Activated naive CD8-positive, alpha-beta T cell treated with anti-CD3 and anti-CD28 coated beads for 36 hours (primary cell): ENCODE results near the gene ACSS1. TPM values are rescaled to one million over a fixed set of nuclear protein-coding genes. Genes with fewer than 3 reads are reported as not detected.
A peak's percentile ranks its signal among the peaks of the same experiment; 100 is the strongest.

Experiments
- DNase-seq: peaks from one replicate; pipeline ENCODE4 v3.0.0; 2021
- H3K27ac Mint-ChIP-seq: one replicate; pipeline ENCODE4 v1.8.0; 2022; ENCODE audit warnings: mild to moderate bottlenecking, moderate library complexity, mixed read lengths
- H3K27me3 Mint-ChIP-seq: one replicate; pipeline ENCODE4 v1.8.0; 2022; ENCODE audit warnings: mild to moderate bottlenecking, mixed read lengths
- H3K36me3 Mint-ChIP-seq: one replicate; pipeline ENCODE4 v1.8.0; 2021; ENCODE audit warnings: mild to moderate bottlenecking, mixed read lengths
- H3K4me1 Mint-ChIP-seq: one replicate; pipeline ENCODE4 v1.8.0; 2021; ENCODE audit warnings: mixed read lengths
- H3K4me3 Mint-ChIP-seq: one replicate; pipeline ENCODE4 v1.8.0; 2022; ENCODE audit warnings: mild to moderate bottlenecking, moderate library complexity, mixed read lengths
- H3K9me3 Mint-ChIP-seq: one replicate; pipeline ENCODE4 v1.8.0; 2022; ENCODE audit warnings: mixed read lengths
- total RNA-seq, 2 experiments: library from RNA; stranded (reverse); gene quantifications; one replicate each; pipeline ENCODE4 v1.2.3, GENCODE V29; 2021

ACSS1 gene
- total RNA-seq, 2 experiments from 2014 or later: 14.3 to 14.5 TPM

DNA sequence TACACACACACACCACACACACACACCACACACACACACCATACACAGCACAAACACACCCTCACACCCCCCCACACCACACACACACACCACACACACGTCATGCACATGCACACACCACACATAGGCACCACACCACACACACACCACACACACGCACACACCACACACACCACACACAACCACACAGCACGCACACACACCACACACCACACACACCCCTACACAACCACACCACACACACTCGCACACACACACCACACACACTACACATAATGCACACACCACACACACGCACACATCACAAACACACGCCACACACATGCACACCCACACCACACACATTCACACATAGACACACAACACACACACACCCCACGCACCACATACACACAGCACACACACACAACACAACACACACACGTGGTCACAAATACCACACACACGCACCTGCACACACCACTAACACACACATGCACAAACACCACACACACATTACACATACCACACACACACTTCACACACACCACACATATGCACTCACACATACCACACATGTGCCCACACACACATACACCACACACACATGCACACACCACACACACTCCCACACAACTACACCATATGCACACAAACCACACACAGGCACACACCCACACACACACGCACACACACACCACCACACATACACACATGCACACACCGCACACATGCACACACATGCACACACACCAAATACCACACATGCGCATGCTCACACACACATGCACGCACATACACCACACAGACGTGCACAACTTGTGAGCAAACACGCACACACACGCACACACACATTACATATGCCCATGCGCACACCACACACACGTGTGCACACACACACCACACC lies 9.4 kb upstream of the ACSS1 start:
- H3K36me3 Mint-ChIP-seq: no peaks in the 10 kb centered on the region
- peaks cover 2% of the 10 kb centered on the region for H3K4me1 Mint-ChIP-seq
- H3K9me3 Mint-ChIP-seq: no peaks in the 10 kb centered on the region
- H3K27me3 Mint-ChIP-seq: peaks cover 36% of the 10 kb centered on the region
- no peak overlapping the region for H3K4me3 Mint-ChIP-seq
- DNase-seq: no peak
- H3K27ac Mint-ChIP-seq: no peak overlapping the region

GRCh38 chr20:25066386-25066785 lies 8.4 kb upstream of the ACSS1 start:
- no peaks in the 10 kb centered on the region for H3K36me3 Mint-ChIP-seq
- H3K27me3 Mint-ChIP-seq: peaks cover 28% of the 10 kb centered on the region
- H3K27ac Mint-ChIP-seq: no peak overlapping the region
- no peaks in the 10 kb centered on the region for H3K9me3 Mint-ChIP-seq
- H3K4me1 Mint-ChIP-seq: peaks cover 2% of the 10 kb centered on the region
- H3K4me3 Mint-ChIP-seq: no peak overlapping the region
- DNase-seq: no peak

DNA sequence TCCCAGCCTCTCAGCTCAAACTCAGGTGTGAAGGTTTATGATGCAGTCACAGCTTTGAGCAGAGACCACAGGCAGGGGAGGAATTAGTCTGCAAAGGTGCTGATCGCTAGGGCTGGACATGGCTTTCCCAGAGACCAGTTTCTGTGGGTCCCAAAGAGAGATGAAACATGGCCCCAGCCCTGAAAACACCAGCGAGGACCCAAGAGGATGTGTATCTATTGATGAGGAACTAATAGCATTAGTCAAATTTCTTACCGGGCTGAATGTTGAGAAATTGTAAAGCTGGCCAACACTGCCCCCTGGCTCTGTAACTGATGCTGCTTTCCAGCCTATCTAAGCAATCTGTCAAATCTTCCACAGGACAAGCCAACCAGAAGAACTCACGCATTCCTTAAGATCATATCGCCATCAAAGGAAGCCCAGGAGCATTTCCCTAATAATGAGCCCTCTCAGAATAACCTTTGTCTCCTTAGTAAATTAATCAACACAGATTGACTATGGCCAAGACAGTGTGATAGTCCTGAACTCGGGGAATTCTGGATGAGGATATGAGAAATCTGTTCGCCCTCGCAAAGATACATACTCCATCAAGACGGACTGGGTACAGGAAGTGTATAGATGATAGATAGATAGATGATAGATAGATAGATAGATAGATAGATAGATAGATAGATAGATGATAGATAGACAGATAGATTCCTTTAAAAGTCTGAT lies 7.8 kb upstream of the ACSS1 start:
- Mint-ChIP-seq H3K36me3 (no peaks in the 10 kb centered on the region), H3K4me1 (peaks cover 2% of the 10 kb centered on the region), H3K4me3 (no peak overlapping the region), H3K27ac (no peak overlapping the region), H3K9me3 (no peaks in the 10 kb centered on the region), H3K27me3 (peaks cover 24% of the 10 kb centered on the region)
- DNase-seq: no peak

DNA sequence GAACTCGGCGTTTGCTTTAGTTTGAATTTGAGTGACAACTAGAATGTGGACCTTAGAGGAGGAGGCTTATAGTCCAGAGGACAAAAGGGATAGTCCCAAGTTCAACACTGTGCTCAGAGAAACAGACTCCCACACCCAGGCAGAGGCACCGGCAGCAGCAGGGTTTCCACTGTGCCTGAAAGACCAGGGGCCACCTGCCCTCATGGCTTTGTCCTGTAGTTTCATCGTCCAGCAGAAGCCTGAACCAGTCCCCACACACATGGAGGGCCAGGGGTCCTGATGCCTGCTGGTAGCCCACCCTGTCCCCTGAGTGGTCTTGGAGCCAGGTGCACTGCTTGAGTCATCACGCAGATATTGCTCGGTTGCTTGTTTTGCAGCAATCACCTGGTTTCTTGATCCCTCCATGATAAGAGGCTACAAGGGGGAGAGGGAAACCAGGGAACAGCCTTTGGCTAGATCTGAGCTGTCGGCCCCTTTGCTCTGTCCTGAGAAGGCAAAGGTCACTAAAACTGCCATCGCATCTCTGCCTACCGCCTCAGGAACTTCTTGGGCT lies 7.2 kb upstream of the ACSS1 start:
- no peak for DNase-seq
- peaks cover 7% of the 10 kb centered on the region for H3K4me1 Mint-ChIP-seq
- H3K4me3 Mint-ChIP-seq: no peak overlapping the region
- peaks cover 19% of the 10 kb centered on the region for H3K27me3 Mint-ChIP-seq
- H3K27ac Mint-ChIP-seq: no peak overlapping the region
- no peaks in the 10 kb centered on the region for H3K9me3 Mint-ChIP-seq
- no peaks in the 10 kb centered on the region for H3K36me3 Mint-ChIP-seq

DNA sequence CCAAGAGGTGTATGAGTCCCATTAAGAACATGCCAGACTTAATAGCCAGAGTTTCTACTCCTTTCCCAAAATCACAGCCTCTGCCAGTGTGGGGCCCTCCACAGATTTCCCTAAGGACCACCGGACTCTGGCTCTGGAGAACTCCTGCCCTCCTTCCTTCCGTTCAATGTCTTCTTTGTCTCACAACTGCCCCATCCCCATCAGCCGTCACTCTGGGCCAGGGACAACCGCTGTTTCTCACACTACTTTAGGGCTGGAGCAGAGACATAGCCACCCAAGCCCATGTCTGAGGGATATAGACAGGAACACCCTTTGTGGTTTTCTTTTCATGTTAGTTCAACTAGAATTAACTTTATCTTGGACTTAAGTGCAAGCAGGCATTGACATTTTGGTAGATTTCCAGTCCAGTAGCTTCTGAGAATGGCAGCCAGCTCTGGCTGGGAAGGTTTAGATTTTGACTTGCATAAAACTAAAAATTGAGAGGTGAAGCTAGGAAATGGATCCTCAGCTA lies 6.7 kb upstream of the ACSS1 start:
- DNase-seq: no peak
- Mint-ChIP-seq H3K36me3 (no peaks in the 10 kb centered on the region), H3K27ac (no peak overlapping the region), H3K4me1 (peaks cover 7% of the 10 kb centered on the region), H3K9me3 (no peaks in the 10 kb centered on the region), H3K4me3 (no peak overlapping the region), H3K27me3 (peaks cover 15% of the 10 kb centered on the region)

- H3K4me3 Mint-ChIP-seq: no peak overlapping the region
- no peaks in the 10 kb centered on the region for H3K9me3 Mint-ChIP-seq
- peaks cover 11% of the 10 kb centered on the region for H3K4me1 Mint-ChIP-seq
- no peak for DNase-seq
- H3K27me3 Mint-ChIP-seq: peaks cover 8% of the 10 kb centered on the region
- H3K27ac Mint-ChIP-seq: no peak overlapping the region
- H3K36me3 Mint-ChIP-seq: no peaks in the 10 kb centered on the region
Observed at GRCh38 chr20:25063981-25064380, 6.0 kb upstream of the ACSS1 start.

GRCh38 chr20:25063546-25063945 lies 5.6 kb upstream of the ACSS1 start:
- Mint-ChIP-seq H3K4me1 (peaks cover 14% of the 10 kb centered on the region), H3K36me3 (no peaks in the 10 kb centered on the region), H3K27me3 (peaks cover 8% of the 10 kb centered on the region)

DNA sequence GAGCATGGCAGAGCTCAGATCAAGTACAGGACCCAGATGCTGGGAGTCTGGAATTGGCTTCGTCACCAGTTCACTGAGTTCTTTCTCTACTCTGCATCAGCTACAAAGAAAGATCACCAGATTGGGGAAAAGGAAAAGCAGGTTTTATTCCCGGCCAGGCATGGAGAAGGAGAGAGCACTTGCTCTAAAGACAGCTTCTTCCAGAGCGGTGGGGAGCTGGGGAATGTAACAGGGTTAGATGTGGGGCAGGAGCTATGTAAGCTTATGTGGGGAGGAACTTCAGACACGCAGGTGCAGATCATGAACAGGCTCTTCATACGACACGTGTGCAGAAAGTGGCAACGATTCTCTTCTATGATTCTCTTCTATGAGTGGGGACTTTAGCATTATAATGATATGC lies 4.9 kb upstream of the ACSS1 start:
- H3K9me3 Mint-ChIP-seq: no peaks in the 10 kb centered on the region
- no peak for DNase-seq
- no peak overlapping the region for H3K4me3 Mint-ChIP-seq
- no peaks in the 10 kb centered on the region for H3K36me3 Mint-ChIP-seq
- H3K4me1 Mint-ChIP-seq: peaks cover 14% of the 10 kb centered on the region
- peaks cover 8% of the 10 kb centered on the region for H3K27me3 Mint-ChIP-seq
- H3K27ac Mint-ChIP-seq: no peak overlapping the region

More at GRCh38 chr20:25063546-25063945, 5.6 kb upstream of the ACSS1 start:
- H3K4me3 Mint-ChIP-seq: no peak overlapping the region
- no peak for DNase-seq
- H3K9me3 Mint-ChIP-seq: no peaks in the 10 kb centered on the region
- H3K27ac Mint-ChIP-seq: no peak overlapping the region

DNA sequence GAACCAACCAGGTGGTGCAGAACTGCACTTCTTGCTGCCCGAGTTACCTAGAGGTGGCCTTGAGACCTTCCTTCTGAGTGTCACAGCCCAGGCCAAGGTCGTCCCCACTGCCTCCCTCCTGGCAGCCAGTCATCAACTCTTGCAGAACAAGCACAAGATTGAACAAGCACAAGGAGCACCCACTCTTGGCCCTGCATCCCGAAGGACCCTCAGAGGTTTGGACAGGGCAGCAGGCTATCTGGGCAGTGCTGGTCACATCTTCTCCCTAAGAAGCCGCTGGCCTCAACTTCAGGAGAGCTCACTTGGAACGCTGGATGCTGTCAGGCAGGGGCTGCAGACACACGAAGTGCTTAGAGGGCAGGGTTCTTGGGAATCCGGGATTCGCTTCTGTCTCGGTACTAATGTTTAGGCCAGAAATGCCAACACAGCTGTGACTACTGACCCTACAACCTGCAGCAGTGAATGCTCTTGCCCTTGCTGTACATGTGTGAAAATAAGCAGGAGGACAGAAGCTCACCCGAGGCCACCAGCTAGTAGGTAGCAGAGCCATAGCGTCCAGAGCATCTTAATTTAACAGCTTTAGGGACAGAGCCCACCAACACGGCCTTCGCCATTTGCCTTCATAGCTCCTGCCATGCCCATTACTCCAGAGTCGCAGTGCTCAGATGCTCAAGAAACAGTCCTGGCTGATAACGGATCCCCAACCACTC lies 4.0 kb upstream of the ACSS1 start:
- Mint-ChIP-seq H3K4me3 (no peak overlapping the region), H3K9me3 (no peaks in the 10 kb centered on the region), H3K27me3 (peaks cover 8% of the 10 kb centered on the region), H3K4me1 (peaks cover 14% of the 10 kb centered on the region), H3K36me3 (no peaks in the 10 kb centered on the region), H3K27ac (no peak overlapping the region)
- no peak for DNase-seq

- Mint-ChIP-seq H3K27me3 (peaks cover 5% of the 10 kb centered on the region), H3K9me3 (no peaks in the 10 kb centered on the region), H3K4me3 (no peak overlapping the region), H3K4me1 (peaks cover 16% of the 10 kb centered on the region), H3K36me3 (no peaks in the 10 kb centered on the region), H3K27ac (no peak overlapping the region)
- no peak for DNase-seq
Observed at GRCh38 chr20:25061103-25061799, 3.3 kb upstream of the ACSS1 start.

- no peaks in the 10 kb centered on the region for H3K36me3 Mint-ChIP-seq
- H3K9me3 Mint-ChIP-seq: no peaks in the 10 kb centered on the region
- no peak for DNase-seq
- no peaks in the 10 kb centered on the region for H3K27me3 Mint-ChIP-seq
- H3K4me1 Mint-ChIP-seq: peaks cover 26% of the 10 kb centered on the region
- no peak overlapping the region for H3K27ac Mint-ChIP-seq
- no peak overlapping the region for H3K4me3 Mint-ChIP-seq
Observed at GRCh38 chr20:25059866-25060465, 2.0 kb upstream of the ACSS1 start.

DNA sequence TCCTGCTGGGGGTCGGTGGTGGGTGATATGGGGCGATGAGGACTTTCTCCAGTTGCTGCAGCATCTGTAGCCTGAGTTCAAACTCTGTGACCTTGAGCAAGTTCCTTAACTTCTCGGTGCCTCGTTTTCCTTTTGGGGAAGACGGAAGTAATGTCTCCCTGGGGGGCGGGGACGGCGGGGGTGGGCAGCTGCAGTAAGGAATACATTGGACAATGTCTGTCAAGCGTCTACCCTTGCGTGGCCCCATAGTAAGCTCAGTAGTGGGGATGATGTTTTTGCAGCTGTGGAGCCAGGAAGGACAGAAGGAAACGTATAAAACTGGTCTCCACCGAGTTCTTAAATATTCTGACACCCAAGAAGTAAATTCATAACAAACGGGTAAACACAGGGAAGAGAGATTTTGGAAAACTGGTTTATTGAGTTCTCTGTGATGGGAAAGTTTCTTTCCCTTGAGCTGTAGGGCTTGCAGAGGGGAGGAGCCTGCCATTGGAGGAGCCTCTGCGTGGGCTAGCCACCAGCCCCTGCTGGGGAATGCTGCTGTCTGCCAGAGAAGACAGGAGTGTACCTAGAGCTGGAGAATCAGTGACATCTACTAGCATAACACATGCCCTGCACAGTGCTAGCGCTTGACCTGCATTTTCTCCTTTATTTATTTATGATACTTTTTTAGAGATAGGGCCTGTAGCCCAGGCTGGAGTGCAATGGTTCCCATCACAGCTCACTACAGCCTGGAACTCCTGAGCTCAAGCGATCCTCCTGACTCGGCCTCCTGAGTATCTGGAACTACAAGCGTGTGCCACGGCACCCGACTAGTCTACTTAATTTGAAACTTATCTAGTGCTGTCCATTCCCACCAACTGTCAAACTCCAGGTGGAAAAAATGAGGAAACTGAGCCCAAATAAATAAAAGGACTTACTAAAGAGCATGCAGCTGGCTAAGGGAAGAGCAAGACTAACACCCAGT lies 1.2 kb upstream of the ACSS1 start:
- H3K27ac Mint-ChIP-seq: peak overlapping the region; percentile 74
- no peaks in the 10 kb centered on the region for H3K36me3 Mint-ChIP-seq
- DNase-seq: no peak
- peak overlapping the region; percentile 71 for H3K4me3 Mint-ChIP-seq
- H3K4me1 Mint-ChIP-seq: peaks cover 35% of the 10 kb centered on the region
- no peaks in the 10 kb centered on the region for H3K9me3 Mint-ChIP-seq
- H3K27me3 Mint-ChIP-seq: no peaks in the 10 kb centered on the region
